Upper lobe of left lung (tissue), 6 donors: ENCODE results near the gene ISL2. TPM values are rescaled to one million over a fixed set of nuclear protein-coding genes. Genes with fewer than 3 reads are reported as not detected.
A peak's percentile ranks its signal among the peaks of the same experiment; 100 is the strongest.

Experiments used
- ATAC-seq, 2 donors: fragments of 200-7000 bp; cut with Tn5 transposase; one replicate each; pipeline ENCODE4 v1.9.1; 2022; ENCODE audit warnings: mild to moderate bottlenecking in 2 of 2, moderate library complexity in 2 of 2; ENCODE audit not compliant: low FRiP score in 2 of 2
- DNase-seq, 2 donors: peaks; one replicate each; pipeline ENCODE4 v3.0.0-alpha.2; 2019 to 2020
- H3K27ac ChIP-seq, 4 donors: fragments of 200-600 bp; sonication (generic); one replicate each; pipeline ENCODE4 v1.5.1; 2016 to 2019
- H3K27me3 ChIP-seq, 4 donors: fragments of 200-600 bp; sonication (generic); one replicate each; pipeline ENCODE4 v1.5.1; 2017 to 2019
- H3K36me3 ChIP-seq, 4 donors: fragments of 200-600 bp; sonication (generic); one replicate each; pipeline ENCODE4 v1.5.1; 2016 to 2019
- H3K4me1 ChIP-seq, 4 donors: fragments of 200-600 bp; sonication (generic); one replicate each; pipeline ENCODE4 v1.5.1; 2018 to 2019
- H3K4me3 ChIP-seq, 4 donors: fragments of 200-600 bp; sonication (generic); one replicate each; pipeline ENCODE4 v1.5.1; 2017 to 2019; ENCODE audit warnings: mild to moderate bottlenecking in 2 of 4, moderate library complexity in 1 of 4
- H3K9me3 ChIP-seq, 4 donors: fragments of 200-600 bp; sonication (generic); one replicate each; pipeline ENCODE4 v1.5.1; 2018 to 2019
- CTCF ChIP-seq, 6 experiments: fragments of 450-650 bp in 4 of 6; fragments of 200-600 bp in 2 of 6; sonication (generic) in 2 of 6; IDR thresholded peaks; one replicate each; pipeline ENCODE4 v1.5.1; 2016 to 2019; ENCODE audit warnings: antibody characterized with exemption in 6 of 6
- EP300 ChIP-seq, 4 donors: sonication (generic); formaldehyde crosslinking; IDR thresholded peaks; one replicate each; pipeline ENCODE4 v1.5.1; 2017; ENCODE audit warnings: antibody characterized with exemption in 4 of 4, control low read depth in 2 of 4
- POLR2A ChIP-seq, 4 donors: fragments of 450-650 bp; IDR thresholded peaks; one replicate each; pipeline ENCODE4 v1.5.1; 2016 to 2017; ENCODE audit warnings: antibody characterized with exemption in 4 of 4, mild to moderate bottlenecking in 2 of 4
- POLR2AphosphoS5 ChIP-seq, 2 donors: sonication (generic); formaldehyde crosslinking; IDR thresholded peaks; one replicate each; pipeline ENCODE4 v1.5.1; 2017; ENCODE audit warnings: antibody characterized with exemption in 2 of 2
- WGBS, 2 donors: methylation state at CpG; one replicate each; pipeline ENCODE4 v1.1.5; 2017 to 2018; 5-methylcytosine and 5-hydroxymethylcytosine counted together
- total RNA-seq, 6 donors: library from RNA; depleted of rRNA in 4 of 6; stranded (reverse); fragments of >200 nt in 4 of 6; gene quantifications; one replicate each; pipeline versions ENCODE4 v1.1.0 to v1.2.1, GENCODE V29; 2016 to 2021
- donor health status: DM: no; HTN: no; CAD: no; lungs with moderate emphysema.
- donor health status: DM: no; HTN: yes; CAD: no; lungs with severe emphysema.

Gene ISL2
- total RNA-seq, 6 donors from 2014 or later, result 0.34 to 1.8 (median 0.47) TPM; not detected in 2

- WGBS, 2 donors, result 12 to 17% methylated on average over 32 to 38 of the region's 39 CpGs
- H3K4me3 ChIP-seq, result peak overlapping the region in 3 of 4 donors; percentile 28 to 42 (median 36)
- peaks cover 0 to 3% (median 0%) of the 10 kb centered on the region in 4 donors for H3K9me3 ChIP-seq
- peaks cover 36 to 56% (median 40%) of the 10 kb centered on the region in 4 donors for H3K4me1 ChIP-seq
- H3K27ac ChIP-seq, result no peak overlapping the region
- ATAC-seq (no peak), DNase-seq (peak in 1 of 2 donors; percentile 85)
- H3K27me3 ChIP-seq, result peaks cover 4 to 64% (median 40%) of the 10 kb centered on the region in 4 donors
- H3K36me3 ChIP-seq, result no peaks in the 10 kb centered on the region
- no peak for TF ChIP-seq POLR2A (IDR thresholded peaks at IDR 0.05)
- TF ChIP-seq EP300 (IDR thresholded peaks at IDR 0.05), result no peak
- no peak for TF ChIP-seq POLR2AphosphoS5 (IDR thresholded peaks at IDR 0.05)
- TF ChIP-seq CTCF (IDR thresholded peaks at IDR 0.05), result no peak
Observed at GRCh38 chr15:76335307-76336253, 993 bp upstream of the ISL2 start.

GRCh38 chr15:76337059-76337695 lies 604 bp downstream of the ISL2 start:
- ATAC-seq, result no peak
- H3K9me3 ChIP-seq, result peaks cover 0 to 3% (median 0%) of the 10 kb centered on the region in 4 donors
- no peaks in the 10 kb centered on the region for H3K36me3 ChIP-seq
- WGBS, 2 donors, result 11 to 12% methylated on average over 25 of the region's 25 CpGs
- peaks cover 52 to 72% (median 56%) of the 10 kb centered on the region in 4 donors for H3K4me1 ChIP-seq
- no peak overlapping the region for H3K27ac ChIP-seq
- TF ChIP-seq POLR2A (IDR thresholded peaks at IDR 0.05), result no peak
- peaks cover 4 to 80% (median 56%) of the 10 kb centered on the region in 4 donors for H3K27me3 ChIP-seq
- peak overlapping the region in 2 of 4 donors; percentile 36 to 42 for H3K4me3 ChIP-seq
- no peak for DNase-seq

- no peak for ATAC-seq
- peaks cover 5 to 87% (median 63%) of the 10 kb centered on the region in 4 donors for H3K27me3 ChIP-seq
- TF ChIP-seq POLR2AphosphoS5 (IDR thresholded peaks at IDR 0.05) (no peak), CTCF (IDR thresholded peaks at IDR 0.05) (peak in 1 of 6 experiments; percentile 14)
- DNase-seq, result peak in 1 of 2 donors; percentile 86
- peak overlapping the region in 3 of 4 donors; percentile 8 to 42 (median 15) for H3K4me3 ChIP-seq
- H3K4me1 ChIP-seq, result peaks cover 59 to 80% (median 63%) of the 10 kb centered on the region in 4 donors
- no peak overlapping the region for H3K27ac ChIP-seq
- H3K36me3 ChIP-seq, result no peaks in the 10 kb centered on the region
- peaks cover 0 to 7% (median 0%) of the 10 kb centered on the region in 4 donors for H3K9me3 ChIP-seq
- 8 to 9% methylated on average over 26 to 74 of the region's 89 CpGs for WGBS, 2 donors
Observed at GRCh38 chr15:76337696-76338485, 1.3 kb downstream of the ISL2 start.

GRCh38 chr15:76338486-76339304 lies 2.1 kb downstream of the ISL2 start:
- 22 to 28% methylated on average over 17 to 22 of the region's 26 CpGs for WGBS, 2 donors

More at GRCh38 chr15:76338486-76339304, 2.1 kb downstream of the ISL2 start:
- Histone ChIP-seq H3K27ac (no peak overlapping the region), H3K4me3 (peak overlapping the region in 3 of 4 donors; percentile 8 to 42 (median 15)), H3K9me3 (peaks cover 0 to 7% (median 0%) of the 10 kb centered on the region in 4 donors), H3K27me3 (peaks cover 5 to 95% (median 68%) of the 10 kb centered on the region in 4 donors), H3K4me1 (peaks cover 66 to 86% (median 66%) of the 10 kb centered on the region in 4 donors), H3K36me3 (no peaks in the 10 kb centered on the region)
- no peak for TF ChIP-seq CTCF (IDR thresholded peaks at IDR 0.05)
- TF ChIP-seq EP300 (IDR thresholded peaks at IDR 0.05), result no peak
- no peak for TF ChIP-seq POLR2AphosphoS5 (IDR thresholded peaks at IDR 0.05)
- TF ChIP-seq POLR2A (IDR thresholded peaks at IDR 0.05), result no peak
- DNase-seq (no peak), ATAC-seq (peak in 1 of 2 donors; percentile 36)
